Subcutaneous adipose tissue (tissue), 4 donors: ENCODE measurements around the gene C14orf93. TPM values are rescaled to one million over a fixed set of nuclear protein-coding genes. Genes with fewer than 3 reads are reported as not detected.

Source experiments
- total RNA-seq, 4 donors: library from RNA; depleted of rRNA; stranded (reverse); fragments of >200 nt; gene quantifications; one replicate each; pipeline ENCODE4 v1.1.0, GENCODE V29; 2016
- TF ChIP-seq, protein P1 (sequence below): fragments of 450-650 bp; IDR thresholded peaks from one replicate; pipeline ENCODE4 v1.5.1; 2016; ENCODE audit warnings: low read depth, mild to moderate bottlenecking, control low read depth, antibody characterized with exemption, moderate library complexity

Gene C14orf93
- total RNA-seq, 4 donors from 2014 or later, result 6.8 to 13.9 (median 12.3) TPM

- TF ChIP-seq, protein P1, sequence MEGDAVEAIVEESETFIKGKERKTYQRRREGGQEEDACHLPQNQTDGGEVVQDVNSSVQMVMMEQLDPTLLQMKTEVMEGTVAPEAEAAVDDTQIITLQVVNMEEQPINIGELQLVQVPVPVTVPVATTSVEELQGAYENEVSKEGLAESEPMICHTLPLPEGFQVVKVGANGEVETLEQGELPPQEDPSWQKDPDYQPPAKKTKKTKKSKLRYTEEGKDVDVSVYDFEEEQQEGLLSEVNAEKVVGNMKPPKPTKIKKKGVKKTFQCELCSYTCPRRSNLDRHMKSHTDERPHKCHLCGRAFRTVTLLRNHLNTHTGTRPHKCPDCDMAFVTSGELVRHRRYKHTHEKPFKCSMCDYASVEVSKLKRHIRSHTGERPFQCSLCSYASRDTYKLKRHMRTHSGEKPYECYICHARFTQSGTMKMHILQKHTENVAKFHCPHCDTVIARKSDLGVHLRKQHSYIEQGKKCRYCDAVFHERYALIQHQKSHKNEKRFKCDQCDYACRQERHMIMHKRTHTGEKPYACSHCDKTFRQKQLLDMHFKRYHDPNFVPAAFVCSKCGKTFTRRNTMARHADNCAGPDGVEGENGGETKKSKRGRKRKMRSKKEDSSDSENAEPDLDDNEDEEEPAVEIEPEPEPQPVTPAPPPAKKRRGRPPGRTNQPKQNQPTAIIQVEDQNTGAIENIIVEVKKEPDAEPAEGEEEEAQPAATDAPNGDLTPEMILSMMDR, result no peak
Observed at GRCh38 chr14:23055147-23055550, 45.2 kb upstream of the C14orf93 start.

DNA sequence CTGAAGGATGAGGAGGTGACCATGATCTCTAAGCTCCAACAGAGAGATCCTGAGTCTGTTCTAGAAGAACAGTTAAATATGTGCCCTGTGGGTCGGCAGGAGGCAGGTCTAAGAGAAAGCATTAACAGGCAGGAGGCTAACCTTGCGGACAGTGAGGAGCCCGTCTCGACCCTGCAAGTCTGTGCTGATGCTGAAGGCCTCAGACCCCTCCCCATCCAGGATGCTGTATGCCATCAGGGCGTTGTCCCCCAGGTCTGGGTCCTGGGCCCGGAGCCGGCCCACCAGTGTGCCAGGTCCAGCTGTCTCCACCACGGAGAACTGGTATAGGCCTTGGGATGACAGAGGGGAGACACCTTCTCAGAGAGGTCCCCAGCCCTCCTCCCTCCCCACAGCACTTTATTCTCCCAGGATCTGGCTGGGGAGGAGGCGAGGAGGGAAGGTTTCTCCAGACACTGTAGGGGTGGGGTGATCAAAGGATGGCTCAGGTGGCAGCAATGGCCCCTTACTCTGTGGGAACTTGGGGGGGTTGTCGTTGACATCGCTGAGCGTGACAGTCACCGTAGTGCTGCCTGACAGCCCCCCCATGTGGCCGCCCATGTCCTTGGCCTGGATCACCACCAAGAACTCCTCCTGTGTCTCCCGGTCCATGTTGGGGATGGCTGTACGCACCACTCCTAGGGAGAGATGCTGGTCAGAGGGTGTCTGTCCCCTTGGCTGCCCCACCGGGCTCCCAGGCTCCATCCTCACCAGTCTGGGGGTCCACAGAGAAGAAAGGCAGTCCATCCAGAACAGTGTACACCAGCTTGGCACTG is 44.3 kb upstream of the C14orf93 start:
- TF ChIP-seq, protein P1, result no peak

- TF ChIP-seq, protein P1, result no peak
Observed at GRCh38 chr14:23053426-23053825, 43.5 kb upstream of the C14orf93 start.

GRCh38 chr14:23052671-23053070 is 42.7 kb upstream of the C14orf93 start:
- TF ChIP-seq, protein P1, result no peak

- TF ChIP-seq, protein P1, result no peak
Observed at GRCh38 chr14:23052182-23052623, 42.3 kb upstream of the C14orf93 start.

- TF ChIP-seq, protein P1, result no peak
Observed at GRCh38 chr14:23051141-23052057, 41.5 kb upstream of the C14orf93 start.

GRCh38 chr14:23049011-23049410 is 39.1 kb upstream of the C14orf93 start:
- TF ChIP-seq, protein P1, result no peak
